ENCODE data around the gene CXorf58.
"Not testable (repeated sequence)": the region's sequence is repeated elsewhere in the genome, so short reads cannot be mapped to it uniquely, and the experiment has no call there.

The CXorf58 gene

GRCh38 chrX:23907498-23908218 lies at the start of gene CXorf58, which contains the start of gene APOO:
TSS of gene CXorf58 (plus strand) at chrX:23908006. CDS start at chrX:23910303, 2,297 bp downstream.
TSS of gene APOO (minus strand) at chrX:23907938. CDS start at chrX:23907702, 236 bp downstream.
- DNase-seq (ENCODE audit: low spot score in 2 of 2) (peak; percentile 82 to 89), ATAC-seq (ENCODE audit: low read depth) (peak; percentile 88)
- no peaks in the 10 kb centered on the region for H3K9me3 Mint-ChIP-seq
- peak within 1 kb of the TSS; percentile 87 for H3K4me3 Mint-ChIP-seq
- no peaks in the 10 kb centered on the region for H3K36me3 Mint-ChIP-seq
- H3K27ac Mint-ChIP-seq = peak within 1 kb of the TSS; percentile 83
- H3K27me3 Mint-ChIP-seq = no peaks in the 10 kb centered on the region
- peaks cover 6% of the 10 kb centered on the region for H3K4me1 Mint-ChIP-seq

- peaks cover 14% of the 10 kb centered on the region for H3K36me3 Mint-ChIP-seq
- not testable (repeated sequence) for H3K4me1 Mint-ChIP-seq; ATAC-seq (ENCODE audit: low read depth); H3K4me3 Mint-ChIP-seq; H3K27ac Mint-ChIP-seq; H3K27me3 Mint-ChIP-seq; H3K9me3 Mint-ChIP-seq; DNase-seq (ENCODE audit: low spot score in 2 of 2)
Observed at GRCh38 chrX:23859238-23859637, 48.6 kb upstream of the CXorf58 start.

GRCh38 chrX:23861215-23861896 lies 46.5 kb upstream of the CXorf58 start:
- no peak overlapping the region for H3K27ac Mint-ChIP-seq
- peaks cover 11% of the 10 kb centered on the region for H3K36me3 Mint-ChIP-seq
- no peaks in the 10 kb centered on the region for H3K9me3 Mint-ChIP-seq
- no peaks in the 10 kb centered on the region for H3K4me1 Mint-ChIP-seq
- no peaks in the 10 kb centered on the region for H3K27me3 Mint-ChIP-seq
- ATAC-seq (ENCODE audit: low read depth) (no peak), DNase-seq (ENCODE audit: low spot score in 2 of 2) (no peak)
- H3K4me3 Mint-ChIP-seq = no peak overlapping the region

- not testable (repeated sequence) for H3K4me1 Mint-ChIP-seq; H3K9me3 Mint-ChIP-seq; H3K27ac Mint-ChIP-seq; H3K27me3 Mint-ChIP-seq; ATAC-seq (ENCODE audit: low read depth); DNase-seq (ENCODE audit: low spot score in 2 of 2); H3K4me3 Mint-ChIP-seq; H3K36me3 Mint-ChIP-seq
Observed at GRCh38 chrX:23861952-23862351, 45.9 kb upstream of the CXorf58 start.

GRCh38 chrX:23864742-23865326 lies 43.0 kb upstream of the CXorf58 start:
- Mint-ChIP-seq H3K4me3 (no peak overlapping the region), H3K27ac (no peak overlapping the region), H3K9me3 (no peaks in the 10 kb centered on the region), H3K27me3 (no peaks in the 10 kb centered on the region), H3K4me1 (no peaks in the 10 kb centered on the region), H3K36me3 (peaks cover 8% of the 10 kb centered on the region)
- DNase-seq (ENCODE audit: low spot score in 2 of 2) = no peak
- no peak for ATAC-seq (ENCODE audit: low read depth)

- peaks cover 7% of the 10 kb centered on the region for H3K36me3 Mint-ChIP-seq
- ATAC-seq (ENCODE audit: low read depth) (no peak), DNase-seq (ENCODE audit: low spot score in 2 of 2) (no peak)
- H3K9me3 Mint-ChIP-seq = no peaks in the 10 kb centered on the region
- H3K27me3 Mint-ChIP-seq = no peaks in the 10 kb centered on the region
- H3K4me1 Mint-ChIP-seq = no peaks in the 10 kb centered on the region
- no peak overlapping the region for H3K4me3 Mint-ChIP-seq
- no peak overlapping the region for H3K27ac Mint-ChIP-seq
Observed at GRCh38 chrX:23870041-23870440, 37.8 kb upstream of the CXorf58 start.

GRCh38 chrX:23871905-23872546 lies 35.8 kb upstream of the CXorf58 start:
- Mint-ChIP-seq H3K27me3 (no peaks in the 10 kb centered on the region), H3K9me3 (no peaks in the 10 kb centered on the region), H3K4me3 (no peak overlapping the region), H3K27ac (no peak overlapping the region), H3K4me1 (no peaks in the 10 kb centered on the region), H3K36me3 (peaks cover 7% of the 10 kb centered on the region)
- ATAC-seq (ENCODE audit: low read depth) (no peak), DNase-seq (ENCODE audit: low spot score in 2 of 2) (no peak)

- H3K9me3 Mint-ChIP-seq = no peaks in the 10 kb centered on the region
- H3K27ac Mint-ChIP-seq = no peak overlapping the region
- DNase-seq (ENCODE audit: low spot score in 2 of 2) (no peak), ATAC-seq (ENCODE audit: low read depth) (no peak)
- H3K27me3 Mint-ChIP-seq = no peaks in the 10 kb centered on the region
- peaks cover 3% of the 10 kb centered on the region for H3K4me1 Mint-ChIP-seq
- no peaks in the 10 kb centered on the region for H3K36me3 Mint-ChIP-seq
- H3K4me3 Mint-ChIP-seq = no peak overlapping the region
Observed at GRCh38 chrX:23879380-23880090, 28.3 kb upstream of the CXorf58 start.

- ATAC-seq (ENCODE audit: low read depth) (no peak), DNase-seq (ENCODE audit: low spot score in 2 of 2) (no peak)
- H3K36me3 Mint-ChIP-seq = no peaks in the 10 kb centered on the region
- no peaks in the 10 kb centered on the region for H3K9me3 Mint-ChIP-seq
- H3K27me3 Mint-ChIP-seq = no peaks in the 10 kb centered on the region
- H3K4me1 Mint-ChIP-seq = peaks cover 3% of the 10 kb centered on the region
- no peak overlapping the region for H3K27ac Mint-ChIP-seq
- no peak overlapping the region for H3K4me3 Mint-ChIP-seq
Observed at GRCh38 chrX:23883737-23884354, 24.0 kb upstream of the CXorf58 start.

GRCh38 chrX:23884427-23885024 lies 23.3 kb upstream of the CXorf58 start:
- no peak overlapping the region for H3K27ac Mint-ChIP-seq
- no peak for DNase-seq (ENCODE audit: low spot score in 2 of 2)
- no peaks in the 10 kb centered on the region for H3K9me3 Mint-ChIP-seq
- no peaks in the 10 kb centered on the region for H3K36me3 Mint-ChIP-seq
- no peak for ATAC-seq (ENCODE audit: low read depth)
- no peak overlapping the region for H3K4me3 Mint-ChIP-seq
- no peaks in the 10 kb centered on the region for H3K27me3 Mint-ChIP-seq
- peaks cover 3% of the 10 kb centered on the region for H3K4me1 Mint-ChIP-seq

GRCh38 chrX:23885803-23886202 lies 22.0 kb upstream of the CXorf58 start:
- H3K27me3 Mint-ChIP-seq = no peaks in the 10 kb centered on the region
- no peaks in the 10 kb centered on the region for H3K36me3 Mint-ChIP-seq
- no peaks in the 10 kb centered on the region for H3K9me3 Mint-ChIP-seq

GRCh38 chrX:23887451-23887850 lies 20.4 kb upstream of the CXorf58 start:
- peaks cover 3% of the 10 kb centered on the region for H3K4me1 Mint-ChIP-seq
- ATAC-seq (ENCODE audit: low read depth) = no peak
- no peaks in the 10 kb centered on the region for H3K36me3 Mint-ChIP-seq
- DNase-seq (ENCODE audit: low spot score in 2 of 2) = no peak
- no peaks in the 10 kb centered on the region for H3K9me3 Mint-ChIP-seq
- H3K4me3 Mint-ChIP-seq = no peak overlapping the region
- no peaks in the 10 kb centered on the region for H3K27me3 Mint-ChIP-seq
- no peak overlapping the region for H3K27ac Mint-ChIP-seq

More at GRCh38 chrX:23885803-23886202, 22.0 kb upstream of the CXorf58 start:
- DNase-seq (ENCODE audit: low spot score in 2 of 2) = no peak
- no peak overlapping the region for H3K27ac Mint-ChIP-seq
- H3K4me1 Mint-ChIP-seq = peaks cover 3% of the 10 kb centered on the region
- no peak overlapping the region for H3K4me3 Mint-ChIP-seq
- no peak for ATAC-seq (ENCODE audit: low read depth)

- Mint-ChIP-seq H3K4me3 (no peak overlapping the region), H3K27me3 (no peaks in the 10 kb centered on the region), H3K9me3 (no peaks in the 10 kb centered on the region), H3K27ac (no peak overlapping the region), H3K36me3 (no peaks in the 10 kb centered on the region), H3K4me1 (peaks cover 3% of the 10 kb centered on the region)
- DNase-seq (ENCODE audit: low spot score in 2 of 2) (no peak), ATAC-seq (ENCODE audit: low read depth) (no peak)
Observed at GRCh38 chrX:23887918-23888317, 19.9 kb upstream of the CXorf58 start.
